IPS-11a (cell line): ENCODE data around the gene CFLAR.
"Not testable (repeated sequence)": the region's sequence is repeated elsewhere in the genome, so short reads cannot be mapped to it uniquely, and the experiment has no call there.

Experiments
- H3K4me3 ChIP-seq: one replicate; pipeline ENCODE4 v1.5.1; 2013; ENCODE audit warnings: low read depth, low read length, control low read depth

Gene CFLAR

GRCh38 chr2:201174687-201175086 lies 58.7 kb downstream of the CFLAR start:
- H3K4me3 ChIP-seq = no peak overlapping the region

GRCh38 chr2:201176081-201176481 lies 60.1 kb downstream of the CFLAR start:
- H3K4me3 ChIP-seq = no peak overlapping the region

GRCh38 chr2:201180010-201180409 lies 64.0 kb downstream of the CFLAR start:
- no peak overlapping the region for H3K4me3 ChIP-seq

GRCh38 chr2:201182650-201183364 lies 66.8 kb downstream of the CFLAR start, which contains the start of gene CASP10:
Gene CASP10 (plus strand): TSS chr2:201183141. CDS start chr2:201185778, 2,637 bp downstream.
- peak within 1 kb of the TSS; percentile 9 for H3K4me3 ChIP-seq

- H3K4me3 ChIP-seq = peak overlapping the region; percentile 9
These were observed 67.4 kb downstream of the CFLAR start for GRCh38 chr2:201183365-201183727.

- H3K4me3 ChIP-seq = not testable (repeated sequence)
These were observed 67.9 kb downstream of the CFLAR start for GRCh38 chr2:201183835-201184234.

GRCh38 chr2:201184248-201184647 lies 68.3 kb downstream of the CFLAR start:
- not testable (repeated sequence) for H3K4me3 ChIP-seq

- no peak overlapping the region for H3K4me3 ChIP-seq
These were observed 69.9 kb downstream of the CFLAR start for GRCh38 chr2:201185863-201186262.

- H3K4me3 ChIP-seq = no peak overlapping the region
These were observed 71.0 kb downstream of the CFLAR start for GRCh38 chr2:201186982-201187381.

- no peak overlapping the region for H3K4me3 ChIP-seq
These were observed 72.5 kb downstream of the CFLAR start for GRCh38 chr2:201188449-201188848.

GRCh38 chr2:201191132-201191875 lies 75.3 kb downstream of the CFLAR start:
- no peak overlapping the region for H3K4me3 ChIP-seq

GRCh38 chr2:201194097-201194496 lies 78.1 kb downstream of the CFLAR start:
- no peak overlapping the region for H3K4me3 ChIP-seq

GRCh38 chr2:201195331-201195730 lies 79.4 kb downstream of the CFLAR start:
- H3K4me3 ChIP-seq = no peak overlapping the region

GRCh38 chr2:201196003-201196402 lies 80.0 kb downstream of the CFLAR start:
- H3K4me3 ChIP-seq = no peak overlapping the region

- H3K4me3 ChIP-seq = no peak overlapping the region
These were observed 80.8 kb downstream of the CFLAR start for GRCh38 chr2:201196803-201197202.

- H3K4me3 ChIP-seq = no peak overlapping the region
These were observed 81.8 kb downstream of the CFLAR start for GRCh38 chr2:201197781-201198180.

- H3K4me3 ChIP-seq = no peak overlapping the region
These were observed 83.9 kb downstream of the CFLAR start for GRCh38 chr2:201199847-201200246.

- no peak overlapping the region for H3K4me3 ChIP-seq
These were observed 84.4 kb downstream of the CFLAR start for GRCh38 chr2:201200345-201200744.

GRCh38 chr2:201201371-201201770 lies 85.4 kb downstream of the CFLAR start:
- no peak overlapping the region for H3K4me3 ChIP-seq

GRCh38 chr2:201203916-201204654 lies 88.1 kb downstream of the CFLAR start:
- H3K4me3 ChIP-seq = no peak overlapping the region

GRCh38 chr2:201204655-201205514 lies 88.9 kb downstream of the CFLAR start:
- no peak overlapping the region for H3K4me3 ChIP-seq
